Mucosa of stomach (tissue), 1 donor: ENCODE measurements around the gene TENT5A.
A peak's percentile ranks its signal among the peaks of the same experiment; 100 is the strongest.

ENCODE experiments used
- H3K27me3 ChIP-seq: one replicate; pipeline ENCODE4 v1.7.0; 2013; ENCODE audit warnings: mild to moderate bottlenecking, low read length; ENCODE audit not compliant: control insufficient read depth, insufficient read depth
- H3K36me3 ChIP-seq: one replicate; pipeline ENCODE4 v1.7.0; 2013; ENCODE audit warnings: low read length; ENCODE audit not compliant: control insufficient read depth, insufficient read depth
- H3K4me1 ChIP-seq: one replicate; pipeline ENCODE4 v1.7.0; 2013; ENCODE audit warnings: mild to moderate bottlenecking, low read length; ENCODE audit not compliant: control insufficient read depth, insufficient read depth
- H3K4me3 ChIP-seq: one replicate; pipeline ENCODE4 v1.7.0; 2013; ENCODE audit warnings: low read length
- H3K9ac ChIP-seq: one replicate; pipeline ENCODE4 v1.7.0; 2013; ENCODE audit warnings: mild to moderate bottlenecking, low read length, moderate library complexity
- H3K9me3 ChIP-seq: one replicate; pipeline ENCODE4 v1.7.0; 2013; ENCODE audit warnings: mild to moderate bottlenecking, low read length, moderate library complexity; ENCODE audit not compliant: control insufficient read depth
- donor health status: Pancreatic carcinoma.

TENT5A gene

DNA sequence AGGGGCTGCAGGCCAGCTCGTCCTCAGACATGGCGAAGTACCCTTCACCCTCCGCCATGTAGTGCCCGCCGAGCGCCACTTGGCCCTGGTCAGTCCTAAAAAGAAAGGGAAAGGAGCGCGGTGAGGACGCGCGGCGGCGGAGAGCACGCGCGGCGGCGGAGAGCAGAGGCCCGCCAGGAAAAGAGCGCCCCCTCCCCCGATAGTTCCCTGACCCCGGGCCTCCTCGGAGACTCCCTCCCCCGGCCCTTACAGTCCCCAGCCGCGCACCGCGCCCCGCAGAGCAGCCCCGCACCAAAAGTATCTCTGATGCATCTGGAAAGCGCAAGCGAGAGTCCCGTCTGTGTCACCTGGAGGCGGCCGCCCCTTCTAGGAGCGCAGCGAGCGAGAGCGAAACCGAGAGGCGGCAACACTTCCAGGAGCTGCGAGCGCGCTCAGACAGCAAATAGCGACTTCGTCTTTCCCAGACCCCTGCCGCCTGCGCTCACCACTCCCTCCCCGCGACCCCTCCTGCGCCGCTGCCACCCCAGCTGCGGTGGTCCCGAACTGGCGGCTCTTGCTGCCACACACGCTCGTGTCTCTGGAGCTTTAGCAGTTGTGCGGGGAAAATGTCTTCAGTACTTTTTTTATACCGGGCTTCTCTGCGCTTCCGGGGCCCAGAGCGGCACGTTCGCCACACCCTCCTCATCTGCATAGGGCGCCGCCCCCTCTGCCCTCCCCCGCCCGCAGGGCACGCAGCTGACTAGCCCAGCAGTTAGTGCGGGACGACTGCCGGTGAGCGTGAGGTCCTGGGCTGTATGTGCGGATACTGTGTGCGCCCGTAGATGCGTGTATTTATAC is at the start of gene TENT5A:
TSS of gene TENT5A (minus strand) at position 598 of the 837 bp plus-strand sequence. CDS start at position 58, 540 bp downstream.
- H3K27me3 ChIP-seq, result no peaks in the 10 kb centered on the region
- peaks cover 14% of the 10 kb centered on the region for H3K4me1 ChIP-seq
- H3K9me3 ChIP-seq, result no peaks in the 10 kb centered on the region
- peak within 1 kb of the TSS; percentile 84 for H3K9ac ChIP-seq
- H3K4me3 ChIP-seq, result peak within 1 kb of the TSS; percentile 75
- peaks cover 10% of the 10 kb centered on the region for H3K36me3 ChIP-seq

DNA sequence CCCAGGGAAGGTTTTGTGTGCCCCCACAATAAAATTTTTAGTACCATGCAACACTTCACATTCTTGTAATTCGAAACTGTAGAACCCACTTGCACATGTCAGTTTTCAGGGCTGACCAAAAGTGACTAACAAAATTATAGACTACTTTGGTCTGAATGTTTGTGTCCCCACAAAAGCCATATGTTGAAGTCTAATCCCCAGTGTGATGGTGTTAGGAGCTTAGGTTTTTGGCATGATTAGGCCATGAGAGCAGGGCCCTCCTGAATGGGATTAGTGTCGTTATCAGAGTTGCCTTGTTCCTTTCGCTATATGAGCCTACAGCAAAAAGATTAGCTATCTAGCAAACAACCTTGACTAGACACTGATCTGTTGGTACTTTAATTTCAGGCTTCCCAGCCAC is 49.0 kb upstream of the TENT5A start:
- H3K4me1 ChIP-seq, result no peaks in the 10 kb centered on the region
- no peaks in the 10 kb centered on the region for H3K36me3 ChIP-seq
- H3K9ac ChIP-seq, result no peak overlapping the region
- H3K9me3 ChIP-seq, result no peaks in the 10 kb centered on the region
- H3K4me3 ChIP-seq, result no peak overlapping the region
- H3K27me3 ChIP-seq, result no peaks in the 10 kb centered on the region

DNA sequence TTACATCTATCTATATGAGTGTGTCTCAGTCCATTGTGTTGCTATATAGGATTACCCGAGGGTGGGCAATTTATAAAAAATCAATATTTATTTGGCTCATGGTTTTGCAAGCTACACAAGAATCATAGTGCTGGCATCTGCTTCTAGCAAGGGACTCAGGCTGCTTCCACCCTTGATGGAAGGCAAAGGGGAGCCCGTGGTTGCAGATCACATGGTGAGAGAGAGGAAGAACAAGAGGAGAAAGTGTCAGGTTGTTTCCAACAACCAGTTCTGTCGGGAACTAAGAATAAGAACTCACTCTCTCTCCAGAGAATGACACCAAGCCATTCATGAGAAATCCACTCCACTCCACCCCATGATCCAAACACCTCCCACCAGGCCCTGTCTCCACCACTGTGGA is 48.2 kb upstream of the TENT5A start:
- H3K36me3 ChIP-seq, result no peaks in the 10 kb centered on the region
- no peak overlapping the region for H3K9ac ChIP-seq
- H3K4me1 ChIP-seq, result no peaks in the 10 kb centered on the region
- H3K9me3 ChIP-seq, result no peaks in the 10 kb centered on the region
- H3K4me3 ChIP-seq, result no peak overlapping the region
- no peaks in the 10 kb centered on the region for H3K27me3 ChIP-seq

DNA sequence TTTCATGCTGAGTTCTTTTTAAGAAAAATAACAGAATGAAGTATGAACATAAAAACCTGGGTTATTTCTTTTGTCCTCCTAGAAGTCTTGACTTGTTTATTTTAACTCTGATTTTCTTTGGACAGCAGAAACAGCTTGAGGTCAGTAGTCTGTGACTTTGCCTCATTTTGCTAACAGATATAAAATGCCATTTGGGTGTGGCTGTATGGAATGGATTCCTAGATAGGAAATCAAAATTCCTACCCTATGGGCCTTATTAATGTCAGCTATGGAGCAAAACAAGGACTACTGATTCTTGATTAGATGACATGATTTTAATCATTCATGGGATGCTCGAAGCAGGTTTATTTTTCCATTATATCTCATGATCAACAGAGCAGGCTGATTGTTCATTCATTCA is 46.8 kb upstream of the TENT5A start:
- H3K9ac ChIP-seq, result no peak overlapping the region
- no peak overlapping the region for H3K4me3 ChIP-seq
- H3K4me1 ChIP-seq, result no peaks in the 10 kb centered on the region
- H3K36me3 ChIP-seq, result no peaks in the 10 kb centered on the region
- no peaks in the 10 kb centered on the region for H3K9me3 ChIP-seq
- H3K27me3 ChIP-seq, result no peaks in the 10 kb centered on the region

DNA sequence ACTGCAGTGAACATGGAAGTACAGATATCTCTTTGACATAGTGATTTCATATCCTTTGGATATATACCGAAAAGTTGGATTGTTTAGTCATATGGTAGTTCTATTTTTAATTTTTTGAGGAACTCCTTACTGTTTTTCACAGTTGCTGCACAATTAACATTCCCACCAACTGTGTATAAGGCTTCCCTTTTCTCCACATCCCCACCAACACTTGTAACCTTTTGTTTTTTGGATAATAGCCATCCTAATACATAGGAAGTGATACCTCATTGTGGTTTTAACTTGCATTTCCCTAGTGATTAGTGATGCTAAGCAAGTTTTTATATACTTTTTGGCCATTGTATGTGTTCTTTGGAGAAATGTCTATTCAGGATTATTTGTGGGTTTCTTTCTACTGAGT is 45.1 kb upstream of the TENT5A start:
- H3K27me3 ChIP-seq, result no peaks in the 10 kb centered on the region
- H3K9me3 ChIP-seq, result no peaks in the 10 kb centered on the region
- no peak overlapping the region for H3K4me3 ChIP-seq
- no peak overlapping the region for H3K9ac ChIP-seq
- H3K36me3 ChIP-seq, result no peaks in the 10 kb centered on the region
- no peaks in the 10 kb centered on the region for H3K4me1 ChIP-seq

DNA sequence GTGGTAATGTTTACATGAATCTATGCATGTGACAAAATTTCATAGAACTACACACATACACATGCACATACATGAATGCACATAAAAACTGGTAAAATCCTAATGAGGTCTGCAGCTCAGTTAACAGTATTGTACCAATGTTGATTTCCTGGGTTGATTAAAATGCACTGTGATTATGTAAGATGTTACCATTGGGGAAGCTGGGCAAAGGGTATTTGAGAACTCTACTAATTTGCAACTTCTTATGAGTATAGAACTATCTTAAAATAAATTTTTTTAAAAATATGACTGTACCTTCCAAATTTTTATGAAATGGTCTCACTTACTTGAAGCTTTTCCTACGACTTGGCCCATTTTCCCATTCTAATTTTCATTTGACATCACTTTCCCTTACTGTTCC is 43.4 kb upstream of the TENT5A start:
- no peak overlapping the region for H3K9ac ChIP-seq
- no peaks in the 10 kb centered on the region for H3K36me3 ChIP-seq
- no peak overlapping the region for H3K4me3 ChIP-seq
- H3K27me3 ChIP-seq, result no peaks in the 10 kb centered on the region
- H3K9me3 ChIP-seq, result no peaks in the 10 kb centered on the region
- no peaks in the 10 kb centered on the region for H3K4me1 ChIP-seq

DNA sequence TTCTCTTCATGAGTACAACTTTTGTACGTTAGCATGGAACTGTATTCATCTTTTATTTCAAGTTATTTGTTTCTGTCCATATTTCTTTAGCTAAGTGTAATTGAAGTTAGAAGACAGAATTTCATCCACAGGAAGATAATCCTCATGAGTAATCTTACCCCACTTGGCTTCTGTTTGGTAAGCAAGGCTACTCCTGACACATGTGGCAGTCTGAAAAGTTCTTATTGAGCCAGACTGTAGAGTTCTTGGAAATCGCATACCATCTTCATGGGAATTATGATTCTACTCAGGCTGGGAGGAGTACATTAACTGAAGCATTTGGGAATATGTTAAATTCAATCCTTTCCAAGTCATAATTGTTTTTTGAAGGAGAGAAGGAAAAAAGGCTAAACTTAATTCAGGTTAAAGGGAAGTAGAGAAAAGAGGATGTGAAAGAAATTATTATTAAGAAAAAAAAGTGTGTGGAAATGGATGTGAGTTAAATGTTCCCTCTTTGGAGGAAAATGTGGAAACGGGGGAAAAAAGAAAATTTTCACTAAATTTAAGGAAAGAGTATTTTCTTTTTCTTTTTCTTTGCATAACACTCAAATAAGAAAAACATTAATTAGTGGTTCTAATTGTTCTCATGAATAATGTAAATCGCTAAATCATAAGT is 41.5 kb upstream of the TENT5A start:
- Histone ChIP-seq H3K36me3 (no peaks in the 10 kb centered on the region), H3K27me3 (no peaks in the 10 kb centered on the region), H3K4me3 (no peak overlapping the region), H3K4me1 (no peaks in the 10 kb centered on the region), H3K9me3 (no peaks in the 10 kb centered on the region), H3K9ac (no peak overlapping the region)

DNA sequence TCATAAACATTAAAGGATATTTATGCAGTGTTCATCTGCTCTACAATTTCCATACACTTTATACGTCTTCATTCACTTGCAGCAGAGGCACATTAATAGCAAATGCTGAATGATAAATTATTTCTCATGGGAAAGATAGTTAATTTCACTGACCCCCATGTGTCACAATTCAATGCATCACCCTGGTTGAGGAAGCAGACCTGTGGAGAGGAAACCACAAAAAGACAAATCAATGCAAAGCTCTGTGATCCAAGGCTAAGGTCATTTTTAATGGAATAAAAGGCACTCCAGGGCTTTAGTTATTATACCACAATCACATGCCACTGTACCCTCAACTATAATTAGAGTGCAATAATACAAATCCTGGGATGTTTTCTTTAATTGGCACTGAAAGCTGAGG is 40.3 kb upstream of the TENT5A start:
- Histone ChIP-seq H3K27me3 (no peaks in the 10 kb centered on the region), H3K9me3 (no peaks in the 10 kb centered on the region), H3K4me1 (peaks cover 6% of the 10 kb centered on the region), H3K36me3 (no peaks in the 10 kb centered on the region), H3K4me3 (no peak overlapping the region), H3K9ac (no peak overlapping the region)

DNA sequence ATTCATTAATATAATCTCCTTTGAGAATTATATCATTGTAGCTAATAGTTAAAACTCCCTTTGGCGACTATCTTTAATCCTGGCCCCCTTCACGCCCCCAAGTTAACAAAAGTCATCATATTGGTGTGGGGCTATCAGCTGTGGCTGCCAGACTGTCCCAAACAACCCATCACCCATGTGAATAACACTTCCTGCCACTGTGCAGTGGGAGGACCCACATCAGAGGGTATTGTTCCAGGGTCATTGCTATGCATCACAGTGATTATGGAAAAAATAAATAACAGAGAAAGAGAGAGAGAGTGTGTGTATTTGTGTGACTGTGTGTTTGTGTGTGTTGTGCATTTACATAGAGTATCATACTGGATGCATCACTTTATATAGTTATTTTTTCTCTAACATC is 39.3 kb upstream of the TENT5A start:
- no peaks in the 10 kb centered on the region for H3K27me3 ChIP-seq
- no peak overlapping the region for H3K4me3 ChIP-seq
- no peaks in the 10 kb centered on the region for H3K36me3 ChIP-seq
- H3K9me3 ChIP-seq, result no peaks in the 10 kb centered on the region
- H3K9ac ChIP-seq, result no peak overlapping the region
- peaks cover 15% of the 10 kb centered on the region for H3K4me1 ChIP-seq

DNA sequence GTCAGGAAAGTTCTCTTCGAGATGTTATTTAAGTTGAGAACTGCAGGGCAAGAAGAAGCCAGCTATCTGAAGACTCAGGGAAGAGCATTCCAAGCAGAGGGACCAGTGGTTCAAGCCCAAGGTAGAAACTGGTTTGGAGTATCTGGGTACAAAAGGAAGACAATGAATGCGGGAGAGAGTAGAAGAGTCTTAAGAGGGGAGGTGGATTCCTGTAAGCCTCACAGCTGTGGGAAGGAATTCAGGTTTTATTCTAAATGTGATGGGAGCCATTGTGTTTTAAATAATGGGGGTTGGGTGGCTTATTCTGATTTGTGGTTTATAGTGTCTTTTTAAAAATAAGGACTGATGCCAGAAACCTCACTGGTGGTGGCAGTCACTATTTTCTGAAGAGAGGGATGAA is 37.6 kb upstream of the TENT5A start:
- no peak overlapping the region for H3K4me3 ChIP-seq
- peaks cover 26% of the 10 kb centered on the region for H3K4me1 ChIP-seq
- no peaks in the 10 kb centered on the region for H3K36me3 ChIP-seq
- H3K9ac ChIP-seq, result no peak overlapping the region
- no peaks in the 10 kb centered on the region for H3K9me3 ChIP-seq
- no peaks in the 10 kb centered on the region for H3K27me3 ChIP-seq

DNA sequence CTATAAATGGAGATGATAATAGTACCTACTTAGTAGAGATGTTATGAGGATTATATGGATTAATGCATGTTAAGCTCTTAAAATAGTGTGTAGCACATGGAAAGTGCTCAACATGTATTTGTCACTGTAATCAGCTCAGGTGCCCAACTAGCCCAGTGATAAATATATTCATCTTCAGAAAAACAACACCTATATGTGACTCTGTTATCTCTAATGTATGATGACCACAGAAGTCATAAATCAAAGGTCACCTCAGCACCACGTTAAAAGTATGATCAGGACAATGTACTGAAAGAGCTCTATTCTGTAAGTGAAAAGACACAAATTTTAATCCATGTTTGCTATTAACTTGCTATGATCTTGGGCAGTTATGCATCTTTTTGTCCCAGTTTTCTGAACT is 36.8 kb upstream of the TENT5A start:
- Histone ChIP-seq H3K36me3 (no peaks in the 10 kb centered on the region), H3K27me3 (no peaks in the 10 kb centered on the region), H3K9me3 (no peaks in the 10 kb centered on the region), H3K9ac (no peak overlapping the region), H3K4me3 (no peak overlapping the region), H3K4me1 (peaks cover 28% of the 10 kb centered on the region)

DNA sequence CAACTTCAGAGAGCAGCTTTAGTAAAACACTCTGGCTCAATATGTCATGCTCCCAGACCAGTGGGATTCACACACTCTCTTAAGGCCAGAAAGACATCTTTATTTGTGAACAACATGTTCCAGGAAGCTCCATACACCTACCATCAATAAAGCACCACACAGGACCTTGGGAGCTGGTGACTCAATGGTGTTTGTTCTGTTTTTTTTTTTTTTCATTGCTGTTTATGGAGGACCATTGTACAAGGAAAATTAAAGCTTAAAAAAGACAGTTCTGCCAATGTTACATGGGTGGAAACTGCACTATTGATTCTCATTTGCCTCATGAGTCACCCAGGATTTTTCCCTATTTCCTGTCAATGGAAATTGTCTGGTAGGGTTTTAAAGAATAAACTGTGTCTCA is 36.3 kb upstream of the TENT5A start:
- Histone ChIP-seq H3K27me3 (no peaks in the 10 kb centered on the region), H3K9me3 (no peaks in the 10 kb centered on the region), H3K36me3 (no peaks in the 10 kb centered on the region), H3K9ac (no peak overlapping the region), H3K4me1 (peaks cover 28% of the 10 kb centered on the region), H3K4me3 (no peak overlapping the region)
